Cardiac fibroblast (primary cell): ENCODE results near the gene SMYD3.
"Not testable (repeated sequence)": the region's sequence is repeated elsewhere in the genome, so short reads cannot be mapped to it uniquely, and the experiment has no call there.

ENCODE experiments used
- DNase-seq, 2 donors: peaks; one replicate each; pipeline versions ENCODE4 v3.0.0 to v3.0.0-alpha.2; 2010; ENCODE audit warnings: low read depth in 2 of 2
- H3K4me3 ChIP-seq, 2 donors: replicated peaks in 1 of 2; 1 replicate in 1 of 2; 2 replicates in 1 of 2; pipeline ENCODE4 v1.5.1; 2011; ENCODE audit warnings: low read depth in 2 of 2, low read length in 2 of 2, mild to moderate bottlenecking in 2 of 2, moderate library complexity in 1 of 2
- CTCF ChIP-seq: IDR thresholded peaks from one replicate; pipeline ENCODE4 v1.5.1; 2011; ENCODE audit warnings: low read depth, mild to moderate bottlenecking, low read length, inconsistent platforms

SMYD3 gene

GRCh38 chr1:245978915-245979314 is 528.2 kb downstream of the SMYD3 start:
- TF ChIP-seq CTCF = no peak
- no peak overlapping the region for H3K4me3 ChIP-seq
- DNase-seq = peak; percentile 23 to 38

DNA sequence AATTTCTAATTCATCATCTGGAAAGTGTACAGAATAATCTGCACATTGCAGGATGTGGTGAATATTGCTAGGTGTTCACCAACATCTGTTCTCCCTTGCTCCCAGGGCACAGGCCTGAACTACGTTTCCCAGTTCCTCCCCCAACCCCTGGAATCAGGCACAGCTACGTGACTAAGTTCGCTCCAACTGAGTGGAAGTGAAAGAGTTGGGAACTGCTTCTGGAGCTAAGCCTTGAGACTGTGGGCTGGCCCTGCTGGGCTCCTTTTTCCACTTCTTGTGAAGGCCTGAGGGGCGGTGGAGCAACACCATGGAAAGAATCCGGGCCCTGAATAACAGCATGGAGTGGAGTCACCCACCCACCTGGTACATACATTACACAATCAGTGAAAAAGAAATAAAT is 534.6 kb downstream of the SMYD3 start:
- TF ChIP-seq CTCF = no peak
- DNase-seq = no peak
- no peak overlapping the region for H3K4me3 ChIP-seq

DNA sequence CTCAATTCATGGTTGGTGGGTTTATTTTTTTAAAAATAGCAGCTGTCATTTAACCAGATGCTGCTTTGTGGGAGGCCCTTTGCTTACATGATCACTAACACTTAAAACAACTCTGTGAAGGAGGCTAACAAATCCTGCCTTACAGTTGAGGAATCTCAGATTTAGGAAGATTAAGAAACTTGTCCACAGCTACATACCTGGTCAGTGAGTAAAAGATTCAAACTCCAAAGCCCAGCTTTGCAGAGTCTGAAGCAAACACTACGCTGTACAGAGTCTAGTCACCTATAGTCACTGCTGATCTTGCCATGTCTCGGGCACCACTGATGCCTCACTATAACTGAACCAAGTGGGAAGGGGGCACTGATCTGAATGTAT is 535.4 kb downstream of the SMYD3 start:
- no peak for TF ChIP-seq CTCF
- no peak overlapping the region for H3K4me3 ChIP-seq
- DNase-seq = no peak

DNA sequence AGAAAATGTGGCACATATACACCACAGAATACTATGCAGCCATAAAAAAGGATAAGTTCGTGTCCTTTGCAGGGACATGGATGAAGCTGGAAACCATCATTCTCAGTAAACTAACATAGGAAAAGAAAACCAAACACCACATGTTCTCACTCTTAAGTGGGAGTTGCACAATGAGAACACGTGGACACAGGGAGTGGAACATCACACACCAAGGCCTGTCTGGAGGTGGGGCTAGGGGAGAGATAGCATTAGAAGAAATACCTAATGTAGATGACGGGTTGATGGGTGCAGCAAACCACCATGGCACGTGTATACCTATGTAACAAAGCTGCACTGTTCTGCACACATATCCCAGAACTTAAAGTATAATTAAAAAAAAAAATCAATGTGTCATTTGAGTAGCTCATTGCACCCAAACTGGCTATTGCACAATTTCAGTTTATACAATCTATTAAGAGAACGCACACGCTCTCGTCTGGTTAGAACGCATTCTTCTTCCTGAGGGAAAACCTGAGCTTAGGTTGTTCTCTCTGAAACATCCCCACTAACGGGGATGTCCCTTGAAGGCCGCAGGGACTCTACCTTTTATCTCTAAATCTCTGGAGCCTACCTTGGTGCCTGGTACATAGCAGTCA is 535.9 kb downstream of the SMYD3 start:
- not testable (repeated sequence) for DNase-seq, H3K4me3 ChIP-seq

DNA sequence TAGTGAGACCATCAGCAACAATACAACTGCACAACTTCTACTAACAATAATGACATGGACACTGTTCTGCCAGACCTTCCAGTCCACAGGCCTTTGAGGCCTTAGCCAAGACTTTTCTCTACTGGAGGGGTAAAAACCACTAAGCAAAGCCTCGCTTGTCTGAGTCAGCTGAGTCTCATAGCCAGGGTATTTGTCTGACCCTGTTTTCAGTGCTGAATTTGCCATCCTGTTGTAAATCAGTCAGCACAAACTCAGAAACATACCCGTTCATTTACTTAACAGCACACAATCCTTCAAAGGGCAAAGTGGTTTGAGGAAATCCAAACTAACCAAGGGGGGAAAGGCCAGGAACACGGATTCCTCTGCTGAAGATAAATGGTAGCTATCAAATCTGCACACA is 537.8 kb downstream of the SMYD3 start:
- DNase-seq = peak; percentile 74 to 79
- H3K4me3 ChIP-seq = no peak overlapping the region
- TF ChIP-seq CTCF = no peak

DNA sequence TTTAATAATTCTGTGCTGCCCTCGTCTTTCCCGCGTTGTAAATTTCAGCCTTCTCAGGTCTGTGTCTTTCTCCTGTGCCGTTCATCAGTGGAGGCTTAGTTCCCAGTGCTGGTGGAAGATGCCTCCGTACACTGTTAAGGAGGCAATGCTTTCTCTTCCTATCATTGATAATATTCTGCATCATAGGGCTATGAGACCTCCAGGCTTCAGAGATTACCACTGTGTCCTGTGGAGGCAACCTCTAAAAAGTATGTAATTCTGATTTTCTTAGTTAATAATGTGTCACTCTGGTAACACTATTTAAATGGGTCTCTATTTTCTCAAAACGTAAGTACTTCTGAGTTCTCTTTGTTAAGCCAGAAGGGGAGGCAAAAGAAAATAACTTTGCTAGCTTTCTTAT is 538.3 kb downstream of the SMYD3 start:
- no peak for TF ChIP-seq CTCF
- DNase-seq = no peak
- H3K4me3 ChIP-seq = no peak overlapping the region

GRCh38 chr1:245965398-245965797 is 541.7 kb downstream of the SMYD3 start:
- no peak overlapping the region for H3K4me3 ChIP-seq
- no peak for TF ChIP-seq CTCF
- no peak for DNase-seq
